AG08395 (cell line): ENCODE measurements around the gene KIF6.
A peak's percentile ranks its signal among the peaks of the same experiment; 100 is the strongest.

ENCODE experiments used
- DNase-seq: peaks from one replicate; pipeline ENCODE4 v3.0.0; 2012; ENCODE audit warnings: mixed read lengths, low spot score

The KIF6 gene

GRCh38 chr6:39381550-39382140 is 343.6 kb downstream of the KIF6 start:
- no peak for DNase-seq

DNA sequence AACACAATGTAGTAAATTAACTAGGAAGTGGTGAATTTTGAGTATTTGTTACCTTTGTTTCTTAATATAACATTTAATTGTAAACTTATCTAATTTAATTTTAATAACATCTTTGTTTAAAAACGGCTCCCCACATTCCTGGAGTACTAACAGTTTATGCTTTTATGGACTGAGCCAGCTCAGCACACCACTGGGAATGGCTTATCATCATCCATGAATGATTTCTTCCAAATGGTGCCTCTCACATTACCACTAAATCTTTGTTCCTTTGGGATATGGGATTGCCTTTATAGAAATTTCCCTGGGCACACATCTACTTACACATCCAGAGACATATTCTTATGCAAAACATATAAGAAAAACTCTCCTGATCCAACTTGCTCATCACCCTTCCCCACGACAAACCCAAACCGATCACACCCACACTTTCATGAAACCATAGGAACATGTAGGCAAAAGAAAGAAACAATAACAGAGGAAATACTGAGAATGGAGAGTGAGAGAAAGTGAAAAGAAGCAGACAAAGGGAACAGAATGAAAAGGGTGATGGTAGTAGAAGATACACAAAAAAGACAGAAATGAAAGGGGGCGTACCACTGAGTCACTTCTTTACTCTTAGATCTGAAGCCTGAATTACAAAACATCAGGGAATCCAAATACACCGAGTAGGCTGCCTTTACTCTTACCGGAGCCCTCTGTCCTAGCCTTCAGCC is 344.2 kb downstream of the KIF6 start:
- no peak for DNase-seq

- no peak for DNase-seq
Observed at GRCh38 chr6:39378960-39379425, 346.2 kb downstream of the KIF6 start.

DNA sequence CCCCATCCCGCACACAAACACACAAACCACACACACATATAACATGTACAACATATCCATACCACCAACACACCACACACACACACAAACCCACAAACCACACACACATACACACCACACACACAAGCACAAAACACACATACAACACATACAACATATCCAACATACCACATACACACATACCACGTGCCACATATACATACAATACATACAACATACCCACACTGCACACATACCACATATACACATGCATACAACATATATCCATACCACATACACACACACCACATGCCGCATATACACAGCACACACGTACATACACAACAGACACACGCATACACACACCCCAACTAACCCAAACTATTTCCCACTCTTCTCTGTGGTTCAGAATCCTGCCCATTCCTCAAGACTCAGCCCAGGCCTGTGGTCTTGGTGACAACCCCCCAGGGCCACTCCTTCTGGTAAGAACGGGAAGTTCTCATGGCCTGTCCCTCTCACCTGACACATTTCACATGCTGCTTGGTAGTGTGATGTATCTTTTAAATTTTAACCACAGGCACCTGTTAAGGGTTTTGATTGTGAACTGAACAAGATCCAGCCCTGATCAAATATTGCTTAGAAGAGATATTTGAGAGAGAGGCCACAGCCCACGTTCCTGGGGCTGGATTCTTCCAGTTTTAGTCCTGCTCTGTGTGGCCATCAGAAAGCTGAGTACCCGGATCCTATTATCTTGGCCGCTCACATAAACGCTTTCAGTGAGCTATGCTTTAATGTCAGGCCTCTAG is 346.8 kb downstream of the KIF6 start:
- DNase-seq = no peak

DNA sequence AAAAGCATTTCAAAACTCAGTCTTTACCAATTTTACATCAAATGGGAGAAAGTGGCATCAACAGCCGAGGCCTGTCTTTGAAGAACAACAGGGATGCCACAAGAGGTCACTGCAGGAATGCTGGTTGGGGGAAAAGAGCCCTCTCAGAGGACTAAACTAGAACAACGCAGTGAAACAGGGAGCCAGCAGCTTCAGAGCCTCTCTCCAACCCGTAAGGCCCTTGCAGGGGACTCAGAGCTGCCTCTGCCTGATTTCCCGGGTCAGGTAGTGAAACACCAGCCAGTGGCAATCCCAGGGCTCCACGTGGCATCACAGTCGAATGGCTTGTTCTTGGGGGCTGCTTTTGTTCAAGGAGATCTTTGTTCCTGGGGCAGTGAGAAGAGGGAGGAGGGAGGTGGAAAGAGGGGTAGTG is 347.7 kb downstream of the KIF6 start:
- DNase-seq = peak; percentile 93

GRCh38 chr6:39375405-39375804 is 349.8 kb downstream of the KIF6 start:
- no peak for DNase-seq

GRCh38 chr6:39370390-39370789 is 354.8 kb downstream of the KIF6 start:
- DNase-seq = no peak

- DNase-seq = no peak
Observed at GRCh38 chr6:39369987-39370386, 355.2 kb downstream of the KIF6 start.

DNA sequence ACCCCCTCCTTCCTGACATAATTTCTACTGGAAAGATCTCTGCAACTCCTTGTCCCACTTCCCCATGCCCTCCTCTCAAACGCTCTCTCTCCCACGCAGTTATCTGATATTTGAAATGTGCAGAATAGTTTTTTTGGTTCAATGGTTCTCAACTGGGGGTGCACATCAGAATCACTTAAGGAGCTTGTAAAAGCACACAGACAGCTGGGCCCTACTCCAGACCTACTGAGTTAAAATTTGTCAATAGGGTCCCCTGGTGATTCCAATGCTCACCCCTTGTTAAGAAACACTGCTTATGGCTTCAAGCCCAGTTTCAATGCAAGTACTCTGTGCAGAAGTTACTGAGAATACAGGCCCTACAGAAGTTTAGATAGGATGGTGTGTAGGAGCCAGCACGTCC is 357.5 kb downstream of the KIF6 start:
- no peak for DNase-seq

- no peak for DNase-seq
Observed at GRCh38 chr6:39366931-39367618, 358.1 kb downstream of the KIF6 start.

- peak; percentile 76 for DNase-seq
Observed at GRCh38 chr6:39365281-39366074, 359.7 kb downstream of the KIF6 start.

GRCh38 chr6:39363280-39363679 is 361.9 kb downstream of the KIF6 start:
- no peak for DNase-seq

DNA sequence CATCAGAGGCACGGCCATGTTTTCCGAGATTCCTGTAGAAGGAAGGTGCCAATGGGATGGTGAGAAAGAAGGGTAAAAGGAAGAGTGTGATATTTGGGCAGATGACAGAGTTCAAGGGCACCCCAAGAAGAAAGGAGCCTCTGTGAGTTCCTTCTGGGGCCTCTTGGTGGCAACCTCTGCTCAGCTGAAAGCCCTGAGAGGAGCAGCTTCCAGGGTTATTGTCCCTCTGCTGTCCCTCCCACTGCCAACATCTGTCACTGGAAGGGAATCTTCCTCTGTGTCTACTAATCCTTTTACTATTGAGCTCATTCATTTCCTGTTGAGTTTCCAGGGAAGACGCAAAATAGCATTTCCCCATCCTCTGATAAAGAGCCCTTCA is 362.7 kb downstream of the KIF6 start:
- peak; percentile 80 for DNase-seq

- peak; percentile 87 for DNase-seq
Observed at GRCh38 chr6:39361657-39362486, 363.3 kb downstream of the KIF6 start.

GRCh38 chr6:39360378-39360777 is 364.8 kb downstream of the KIF6 start:
- no peak for DNase-seq

DNA sequence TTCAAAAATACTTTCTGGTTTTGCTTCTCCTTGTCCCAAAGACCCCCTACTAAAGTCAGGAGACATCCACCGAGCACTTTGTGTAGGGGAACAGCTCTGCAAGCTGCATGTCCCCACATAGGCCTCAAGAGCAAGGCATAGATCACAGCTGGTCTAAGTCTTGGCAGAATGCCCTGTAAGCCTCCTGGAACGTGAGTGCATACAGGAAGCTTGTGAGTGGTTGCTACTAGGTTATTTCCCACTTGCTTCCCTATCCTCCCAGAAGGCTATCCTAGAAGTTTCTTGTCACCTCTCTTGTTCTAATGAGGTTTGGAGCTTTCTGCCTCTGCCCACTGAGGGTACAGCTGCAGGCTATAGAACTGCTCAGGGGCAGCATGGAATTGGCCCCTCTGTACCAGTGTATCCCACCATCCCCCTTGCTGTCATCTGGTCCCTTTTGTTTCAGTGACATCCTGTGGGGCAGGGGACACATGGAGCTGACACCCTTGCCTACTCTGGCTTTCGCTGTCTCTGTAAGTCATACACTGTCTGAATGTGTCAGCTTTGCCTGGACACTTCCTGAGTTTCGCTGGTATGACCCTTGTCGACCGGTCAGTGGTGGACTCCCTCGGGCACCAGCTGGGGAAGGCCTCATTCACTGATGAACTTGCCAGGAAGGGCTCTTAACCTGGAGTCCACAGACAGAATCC is 367.1 kb downstream of the KIF6 start:
- DNase-seq = peak; percentile 35

- no peak for DNase-seq
Observed at GRCh38 chr6:39353698-39354315, 371.4 kb downstream of the KIF6 start.

- no peak for DNase-seq
Observed at GRCh38 chr6:39350723-39351505, 374.3 kb downstream of the KIF6 start.

DNA sequence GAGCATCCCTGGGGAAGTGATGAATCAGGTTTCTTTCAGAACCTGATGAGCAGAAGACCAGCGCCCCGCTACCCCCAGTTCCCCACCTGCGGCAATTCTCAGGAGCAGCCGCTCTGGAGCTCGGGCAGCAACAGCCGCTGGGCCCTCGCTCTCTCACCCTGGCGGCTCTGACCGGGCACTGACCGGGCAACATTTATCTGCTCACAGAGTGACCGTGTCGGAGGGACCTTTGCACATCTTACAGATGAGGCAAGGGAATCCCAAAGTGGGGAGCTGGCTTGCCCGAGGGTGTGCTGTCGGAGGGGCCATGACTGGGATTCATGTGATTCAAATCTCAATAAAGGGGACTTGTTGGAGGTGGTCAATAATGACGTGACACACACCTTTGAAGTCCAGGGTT is 376.5 kb downstream of the KIF6 start:
- DNase-seq = no peak
